Measurements from ENCODE around the gene CARD16. TPM values are rescaled to one million over a fixed set of nuclear protein-coding genes. Genes with fewer than 3 reads are reported as not detected.

CARD16 gene
- total RNA-seq, 1 donor from 2014 or later: 6.2 TPM

DNA sequence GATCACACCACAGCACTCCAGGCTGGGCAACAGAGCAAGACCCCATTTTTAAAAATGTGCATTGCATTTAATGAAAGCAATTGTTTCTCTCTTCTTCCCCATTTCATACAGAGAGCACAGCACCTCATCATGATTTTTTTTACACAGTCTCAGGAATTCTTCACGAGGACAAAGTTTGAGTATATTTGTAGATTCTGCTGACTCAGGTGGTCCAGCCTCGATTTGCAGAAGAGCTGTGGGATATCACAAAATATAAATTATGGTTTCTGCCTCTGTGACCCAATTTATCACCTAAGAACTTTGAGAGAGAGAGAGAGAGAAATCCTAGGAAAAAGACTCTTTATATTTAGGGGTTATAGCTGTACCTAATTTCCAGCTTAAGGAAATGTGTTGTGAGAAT is 42.0 kb downstream of the CARD16 start:
- H3K36me3 Mint-ChIP-seq: no peaks in the 10 kb centered on the region
- H3K27ac Mint-ChIP-seq: no peak overlapping the region
- TF ChIP-seq, protein P1, sequence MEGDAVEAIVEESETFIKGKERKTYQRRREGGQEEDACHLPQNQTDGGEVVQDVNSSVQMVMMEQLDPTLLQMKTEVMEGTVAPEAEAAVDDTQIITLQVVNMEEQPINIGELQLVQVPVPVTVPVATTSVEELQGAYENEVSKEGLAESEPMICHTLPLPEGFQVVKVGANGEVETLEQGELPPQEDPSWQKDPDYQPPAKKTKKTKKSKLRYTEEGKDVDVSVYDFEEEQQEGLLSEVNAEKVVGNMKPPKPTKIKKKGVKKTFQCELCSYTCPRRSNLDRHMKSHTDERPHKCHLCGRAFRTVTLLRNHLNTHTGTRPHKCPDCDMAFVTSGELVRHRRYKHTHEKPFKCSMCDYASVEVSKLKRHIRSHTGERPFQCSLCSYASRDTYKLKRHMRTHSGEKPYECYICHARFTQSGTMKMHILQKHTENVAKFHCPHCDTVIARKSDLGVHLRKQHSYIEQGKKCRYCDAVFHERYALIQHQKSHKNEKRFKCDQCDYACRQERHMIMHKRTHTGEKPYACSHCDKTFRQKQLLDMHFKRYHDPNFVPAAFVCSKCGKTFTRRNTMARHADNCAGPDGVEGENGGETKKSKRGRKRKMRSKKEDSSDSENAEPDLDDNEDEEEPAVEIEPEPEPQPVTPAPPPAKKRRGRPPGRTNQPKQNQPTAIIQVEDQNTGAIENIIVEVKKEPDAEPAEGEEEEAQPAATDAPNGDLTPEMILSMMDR (conservative IDR thresholded peaks at IDR 0.05): no peak
- no peaks in the 10 kb centered on the region for H3K27me3 Mint-ChIP-seq
- H3K4me1 Mint-ChIP-seq (ENCODE audit: unreplicated experiment): no peaks in the 10 kb centered on the region
- no peak overlapping the region for H3K4me3 Mint-ChIP-seq
- H3K9me3 Mint-ChIP-seq: peaks cover 4% of the 10 kb centered on the region
- no peak for DNase-seq (ENCODE audit: extremely low spot score, unreplicated experiment)

GRCh38 chr11:105000797-105001196 is 44.3 kb downstream of the CARD16 start:
- peaks cover 4% of the 10 kb centered on the region for H3K9me3 Mint-ChIP-seq
- no peak overlapping the region for H3K4me3 Mint-ChIP-seq
- no peaks in the 10 kb centered on the region for H3K36me3 Mint-ChIP-seq
- H3K27ac Mint-ChIP-seq: no peak overlapping the region
- TF ChIP-seq, protein P1 (conservative IDR thresholded peaks at IDR 0.05): peak; percentile 62
- H3K27me3 Mint-ChIP-seq: no peaks in the 10 kb centered on the region
- H3K4me1 Mint-ChIP-seq (ENCODE audit: unreplicated experiment): no peaks in the 10 kb centered on the region
- no peak for DNase-seq (ENCODE audit: extremely low spot score, unreplicated experiment)

- Mint-ChIP-seq H3K27ac (no peak overlapping the region), H3K4me3 (no peak overlapping the region), H3K4me1 (ENCODE audit: unreplicated experiment) (no peaks in the 10 kb centered on the region), H3K9me3 (peaks cover 4% of the 10 kb centered on the region), H3K36me3 (no peaks in the 10 kb centered on the region), H3K27me3 (no peaks in the 10 kb centered on the region)
- DNase-seq (ENCODE audit: extremely low spot score, unreplicated experiment): no peak
- TF ChIP-seq, protein P1 (conservative IDR thresholded peaks at IDR 0.05): no peak
These were observed 45.0 kb downstream of the CARD16 start for GRCh38 chr11:105000167-105000566.

DNA sequence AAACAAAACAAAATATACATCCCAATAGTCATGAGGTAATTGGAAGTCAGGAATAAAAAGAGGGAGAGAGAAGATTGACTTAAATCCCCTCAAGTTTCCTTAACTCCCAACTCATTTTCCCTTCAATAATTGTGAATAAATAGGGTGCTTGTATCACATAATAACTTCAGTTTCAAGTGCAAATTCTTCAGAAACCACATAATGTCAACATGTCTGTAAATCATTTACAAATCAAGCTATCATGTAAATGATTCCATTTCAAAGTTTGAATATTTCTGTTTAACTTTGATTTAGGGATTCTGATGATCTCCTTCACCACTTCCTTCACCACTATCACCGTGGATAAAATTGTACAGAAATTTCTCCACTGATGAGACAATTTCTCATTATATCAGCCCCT is 45.4 kb downstream of the CARD16 start:
- TF ChIP-seq, protein P1 (conservative IDR thresholded peaks at IDR 0.05): no peak
- H3K9me3 Mint-ChIP-seq: peaks cover 4% of the 10 kb centered on the region
- no peak for DNase-seq (ENCODE audit: extremely low spot score, unreplicated experiment)
- H3K36me3 Mint-ChIP-seq: no peaks in the 10 kb centered on the region
- H3K4me1 Mint-ChIP-seq (ENCODE audit: unreplicated experiment): no peaks in the 10 kb centered on the region
- no peak overlapping the region for H3K4me3 Mint-ChIP-seq
- H3K27ac Mint-ChIP-seq: no peak overlapping the region
- H3K27me3 Mint-ChIP-seq: no peaks in the 10 kb centered on the region

- no peak overlapping the region for H3K27ac Mint-ChIP-seq
- no peaks in the 10 kb centered on the region for H3K4me1 Mint-ChIP-seq (ENCODE audit: unreplicated experiment)
- DNase-seq (ENCODE audit: extremely low spot score, unreplicated experiment): no peak
- no peaks in the 10 kb centered on the region for H3K36me3 Mint-ChIP-seq
- no peak overlapping the region for H3K4me3 Mint-ChIP-seq
- H3K27me3 Mint-ChIP-seq: no peaks in the 10 kb centered on the region
- TF ChIP-seq, protein P1 (conservative IDR thresholded peaks at IDR 0.05): no peak
- peaks cover 4% of the 10 kb centered on the region for H3K9me3 Mint-ChIP-seq
These were observed 47.8 kb downstream of the CARD16 start for GRCh38 chr11:104997288-104997687.

GRCh38 chr11:104995001-104995408 is 50.1 kb downstream of the CARD16 start:
- no peak overlapping the region for H3K27ac Mint-ChIP-seq
- no peak for DNase-seq (ENCODE audit: extremely low spot score, unreplicated experiment)
- H3K4me3 Mint-ChIP-seq: no peak overlapping the region
- no peaks in the 10 kb centered on the region for H3K9me3 Mint-ChIP-seq
- no peaks in the 10 kb centered on the region for H3K4me1 Mint-ChIP-seq (ENCODE audit: unreplicated experiment)
- H3K27me3 Mint-ChIP-seq: no peaks in the 10 kb centered on the region
- no peaks in the 10 kb centered on the region for H3K36me3 Mint-ChIP-seq
- TF ChIP-seq, protein P1 (conservative IDR thresholded peaks at IDR 0.05): no peak

All from type B pancreatic cell (in vitro differentiated cells).